Lower leg skin (tissue), 4 donors: Measurements from ENCODE around the gene CDAN1. TPM values are rescaled to one million over a fixed set of nuclear protein-coding genes. Genes with fewer than 3 reads are reported as not detected.

Source experiments
- DNase-seq, 2 donors: peaks; one replicate each; pipeline ENCODE4 v3.0.0-alpha.2; 2019; ENCODE audit warnings: low spot score in 2 of 2
- H3K4me3 ChIP-seq: fragments of 200-600 bp; sonication (generic); 2 replicates; pipeline ENCODE4 v1.5.1; 2017; ENCODE audit warnings: mild to moderate bottlenecking, low read depth; ENCODE audit not compliant: poor library complexity, severe bottlenecking
- POLR2A ChIP-seq, 2 donors: fragments of 450-650 bp; IDR thresholded peaks; one replicate each; pipeline ENCODE4 v1.6.1; 2016 to 2017; ENCODE audit warnings: antibody characterized with exemption in 2 of 2, mild to moderate bottlenecking in 1 of 2, moderate library complexity in 1 of 2
- WGBS, 2 donors: methylation state at CpG; one replicate each; pipeline ENCODE4 v1.1.5; 2018; 5-methylcytosine and 5-hydroxymethylcytosine counted together
- intact Hi-C: fragments of 100-400 bp; cut with DNase I; formaldehyde crosslinking; loops from one replicate; pipeline ENCODE4 v1.15.0; 2023; ENCODE audit warnings: low total_unique reads
- total RNA-seq, 4 donors: library from RNA; depleted of rRNA; stranded (reverse); fragments of >200 nt; gene quantifications; one replicate each; pipeline ENCODE4 v1.1.0, GENCODE V29; 2016
- TF ChIP-seq, protein P1 (sequence below), 3 donors: fragments of 450-650 bp; IDR thresholded peaks; one replicate each; pipeline ENCODE4 v1.5.1; 2016; ENCODE audit warnings: antibody characterized with exemption in 3 of 3, mild to moderate bottlenecking in 3 of 3, moderate library complexity in 2 of 3

CDAN1 gene
- total RNA-seq, 4 donors from 2014 or later, result 10.5 to 16.0 (median 14.0) TPM

DNA sequence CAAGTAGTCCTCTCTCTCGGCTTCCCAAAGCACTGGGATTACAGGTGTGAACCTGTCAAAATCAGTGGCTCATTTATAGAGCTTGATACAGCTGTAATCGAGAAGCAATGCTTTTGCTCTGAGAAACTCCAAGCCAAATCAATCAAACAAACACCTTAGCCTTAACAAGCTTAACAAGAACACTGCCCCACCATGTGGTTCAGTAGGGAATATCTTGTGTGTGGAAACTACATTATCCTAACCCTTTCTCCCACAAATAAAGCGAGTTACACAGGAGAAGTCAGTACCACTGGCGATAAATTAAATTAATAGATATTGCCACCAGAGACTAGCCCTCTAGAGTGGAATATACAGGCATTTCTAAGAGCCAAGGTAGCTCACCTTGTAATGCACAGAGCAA is 13.9 kb downstream of the CDAN1 start:
- H3K4me3 ChIP-seq, result no peak overlapping the region
- TF ChIP-seq POLR2A (IDR thresholded peaks at IDR 0.05), result no peak
- TF ChIP-seq, protein P1, sequence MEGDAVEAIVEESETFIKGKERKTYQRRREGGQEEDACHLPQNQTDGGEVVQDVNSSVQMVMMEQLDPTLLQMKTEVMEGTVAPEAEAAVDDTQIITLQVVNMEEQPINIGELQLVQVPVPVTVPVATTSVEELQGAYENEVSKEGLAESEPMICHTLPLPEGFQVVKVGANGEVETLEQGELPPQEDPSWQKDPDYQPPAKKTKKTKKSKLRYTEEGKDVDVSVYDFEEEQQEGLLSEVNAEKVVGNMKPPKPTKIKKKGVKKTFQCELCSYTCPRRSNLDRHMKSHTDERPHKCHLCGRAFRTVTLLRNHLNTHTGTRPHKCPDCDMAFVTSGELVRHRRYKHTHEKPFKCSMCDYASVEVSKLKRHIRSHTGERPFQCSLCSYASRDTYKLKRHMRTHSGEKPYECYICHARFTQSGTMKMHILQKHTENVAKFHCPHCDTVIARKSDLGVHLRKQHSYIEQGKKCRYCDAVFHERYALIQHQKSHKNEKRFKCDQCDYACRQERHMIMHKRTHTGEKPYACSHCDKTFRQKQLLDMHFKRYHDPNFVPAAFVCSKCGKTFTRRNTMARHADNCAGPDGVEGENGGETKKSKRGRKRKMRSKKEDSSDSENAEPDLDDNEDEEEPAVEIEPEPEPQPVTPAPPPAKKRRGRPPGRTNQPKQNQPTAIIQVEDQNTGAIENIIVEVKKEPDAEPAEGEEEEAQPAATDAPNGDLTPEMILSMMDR (IDR thresholded peaks at IDR 0.05), result no peak
- no peak for DNase-seq
- intact Hi-C loops, result no loop called here
- 66 to 86% methylated on average over 4 of the region's 4 CpGs for WGBS, 2 donors

DNA sequence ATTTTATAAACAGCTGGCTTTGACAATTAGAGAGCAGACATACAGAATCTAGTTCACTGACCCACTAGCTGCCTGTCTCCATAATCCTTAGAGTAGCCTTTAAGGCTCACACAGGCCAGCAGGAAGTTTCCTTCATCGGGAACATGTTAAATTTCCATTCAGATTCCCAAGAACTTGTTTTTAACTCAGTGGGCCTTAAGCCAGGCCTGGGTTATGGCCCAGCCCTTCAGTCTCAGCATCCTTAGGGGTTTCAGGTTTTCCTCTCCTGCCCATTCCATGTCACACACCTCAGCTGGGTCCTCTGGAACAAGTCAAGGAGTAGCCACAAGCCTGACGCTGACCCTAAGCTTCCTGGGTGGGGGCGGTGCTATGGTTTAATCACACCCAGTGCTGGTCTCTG is 15.0 kb downstream of the CDAN1 start:
- DNase-seq, result no peak
- intact Hi-C loops, result no loop called here
- TF ChIP-seq, protein P1 (IDR thresholded peaks at IDR 0.05), result no peak
- no peak for TF ChIP-seq POLR2A (IDR thresholded peaks at IDR 0.05)
- H3K4me3 ChIP-seq, result no peak overlapping the region
- WGBS, 2 donors, result 74 to 81% methylated on average over 3 of the region's 3 CpGs

DNA sequence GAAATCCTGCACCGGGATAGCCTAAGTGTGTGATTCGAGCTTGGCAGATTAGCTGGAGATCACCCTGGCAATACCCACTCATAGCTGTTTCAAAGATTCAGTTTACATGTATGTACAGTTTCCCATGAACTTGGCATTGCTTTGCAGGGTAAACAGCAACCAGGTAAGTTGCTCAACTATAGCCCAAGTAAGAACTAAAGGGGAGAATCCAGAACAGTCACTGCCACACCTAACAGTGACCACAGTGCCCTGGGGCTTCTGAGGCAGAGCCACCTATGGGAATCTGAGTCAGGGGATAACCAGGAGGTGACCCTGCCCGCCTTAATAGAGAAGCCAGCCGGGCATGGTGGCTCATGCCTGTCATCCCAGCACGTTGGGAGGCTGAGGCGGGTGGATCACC is 15.9 kb downstream of the CDAN1 start:
- intact Hi-C loops, result no loop called here
- no peak for DNase-seq
- no peak for TF ChIP-seq POLR2A (IDR thresholded peaks at IDR 0.05)
- TF ChIP-seq, protein P1 (IDR thresholded peaks at IDR 0.05), result no peak
- WGBS, 2 donors, result 60% methylated on average over 6 of the region's 6 CpGs
- no peak overlapping the region for H3K4me3 ChIP-seq

DNA sequence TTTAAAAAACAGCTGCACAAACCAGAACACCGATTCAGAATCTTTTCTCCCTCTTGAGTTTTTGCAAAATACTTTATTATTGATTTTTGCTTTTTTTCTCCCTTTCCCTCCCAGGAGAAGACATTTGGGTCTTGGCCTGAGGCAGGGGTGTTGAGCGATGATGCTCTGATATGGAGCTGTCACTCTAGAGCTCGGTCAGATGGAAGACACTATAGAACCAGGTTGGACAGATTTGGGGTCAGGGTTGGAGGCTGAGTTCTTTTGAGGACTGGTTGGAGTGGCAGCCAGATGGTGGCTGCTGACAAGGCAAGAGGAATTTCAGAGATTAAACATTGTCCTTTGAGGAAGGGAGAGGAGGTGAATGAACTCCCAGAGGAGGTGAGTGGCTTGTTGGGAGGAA is 16.9 kb downstream of the CDAN1 start:
- TF ChIP-seq, protein P1 (IDR thresholded peaks at IDR 0.05), result no peak
- no peak overlapping the region for H3K4me3 ChIP-seq
- 82 to 91% methylated on average over 3 of the region's 3 CpGs for WGBS, 2 donors
- DNase-seq, result no peak
- intact Hi-C loops, result no loop called here

DNA sequence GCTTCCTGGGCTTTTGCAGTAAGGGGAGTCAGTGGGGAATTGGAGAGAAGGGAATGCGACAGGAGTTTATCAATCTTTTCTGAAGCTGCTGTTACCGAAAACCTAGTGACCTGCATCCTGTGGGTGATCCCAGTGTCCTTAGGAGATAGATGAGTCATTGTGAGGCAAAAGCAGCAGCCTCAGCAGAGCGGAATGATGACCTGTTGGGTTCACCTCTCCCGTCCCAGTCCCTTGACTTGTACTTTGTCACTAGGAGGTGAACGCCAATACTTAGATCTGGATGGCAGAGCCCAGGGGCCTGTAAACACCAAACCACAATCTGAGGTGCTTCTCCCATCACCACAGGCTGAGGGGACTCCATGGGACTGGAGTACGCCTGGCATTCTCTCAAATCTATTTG is 17.9 kb downstream of the CDAN1 start:
- no peak for DNase-seq
- 91% methylated on average over 6 of the region's 6 CpGs for WGBS, 2 donors
- H3K4me3 ChIP-seq, result no peak overlapping the region
- intact Hi-C loops, result no loop called here
- TF ChIP-seq, protein P1 (IDR thresholded peaks at IDR 0.05), result no peak
- no peak for TF ChIP-seq POLR2A (IDR thresholded peaks at IDR 0.05)

DNA sequence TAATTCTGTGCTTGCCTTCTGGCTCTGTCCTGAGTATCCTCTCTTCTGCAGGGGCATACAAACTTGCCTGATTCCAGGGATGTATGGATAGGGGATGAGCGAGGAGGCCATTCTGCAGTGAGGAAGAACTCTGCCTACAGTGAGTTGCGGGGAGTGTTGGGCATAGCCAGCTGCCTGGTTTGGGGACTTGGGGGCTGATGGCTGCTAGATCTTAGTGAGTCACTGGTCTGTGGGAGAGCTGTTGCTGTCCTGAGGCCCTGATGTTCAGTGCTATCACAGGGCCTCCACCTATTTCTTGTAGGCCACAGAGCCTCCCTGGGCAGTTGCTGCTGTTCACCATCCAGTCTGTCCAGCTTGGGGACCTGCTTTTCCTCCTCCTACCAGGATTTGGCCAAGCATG is 20.3 kb downstream of the CDAN1 start:
- 94 to 97% methylated on average over 2 of the region's 2 CpGs for WGBS, 2 donors
- TF ChIP-seq POLR2A (IDR thresholded peaks at IDR 0.05), result no peak
- TF ChIP-seq, protein P1 (IDR thresholded peaks at IDR 0.05), result no peak
- no peak for DNase-seq
- intact Hi-C loops, result no loop called here
- no peak overlapping the region for H3K4me3 ChIP-seq
